Activated naive CD4-positive, alpha-beta T cell treated with anti-CD3 and anti-CD28 coated beads, Interleukin-2, amount 10 ng/mL, durations not matched to agents 7 days and 5 days (primary cell): ENCODE measurements around the gene NUMB.

Experiments used
- CTCF ChIA-PET: fragments of 350-600 bp; sonication (Branson Sonifier 250); formaldehyde crosslinking; loops from one replicate; lab custom pipeline; 2021; ENCODE audit warnings: antibody characterized with exemption; lab: Charles Lee
- DNase-seq: peaks from one replicate; pipeline ENCODE4 v3.0.0-alpha.2; 2020
- H3K27ac Mint-ChIP-seq: one replicate; pipeline ENCODE4 v1.8.0; 2021; ENCODE audit warnings: mild to moderate bottlenecking, moderate library complexity, mixed read lengths
- H3K27me3 Mint-ChIP-seq: one replicate; pipeline ENCODE4 v1.8.0; 2021; ENCODE audit warnings: mild to moderate bottlenecking, mixed read lengths
- H3K36me3 Mint-ChIP-seq: one replicate; pipeline ENCODE4 v1.8.0; 2021; ENCODE audit warnings: mixed read lengths
- H3K4me1 Mint-ChIP-seq: one replicate; pipeline ENCODE4 v1.8.0; 2021; ENCODE audit warnings: mixed read lengths
- H3K4me3 Mint-ChIP-seq: one replicate; pipeline ENCODE4 v1.8.0; 2021; ENCODE audit warnings: mild to moderate bottlenecking, moderate library complexity, mixed read lengths
- H3K9me3 Mint-ChIP-seq: one replicate; pipeline ENCODE4 v1.8.0; 2021; ENCODE audit warnings: mixed read lengths

Gene NUMB

DNA sequence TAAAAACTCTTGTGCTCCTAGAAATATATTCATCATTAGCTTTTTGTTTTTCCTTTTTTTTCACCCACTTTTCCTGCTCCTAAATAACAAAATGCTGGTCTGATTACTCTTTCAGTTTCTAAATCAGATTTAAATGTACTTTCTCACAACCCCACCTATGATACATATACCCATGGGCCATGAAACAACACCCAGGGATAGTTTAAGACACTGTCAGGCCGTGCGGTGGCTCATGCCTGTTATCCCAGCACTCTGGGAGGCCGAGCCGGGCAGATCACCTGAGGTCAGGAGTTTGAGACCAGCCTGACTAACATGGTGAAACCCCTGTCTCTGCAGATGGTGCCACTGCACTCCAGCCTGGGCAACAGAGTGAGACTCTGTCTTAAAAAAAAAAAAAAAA, 1.6 kb upstream of the NUMB start:
- Mint-ChIP-seq H3K4me3 (no peak overlapping the region), H3K27ac (peak overlapping the region; percentile 46), H3K9me3 (no peaks in the 10 kb centered on the region), H3K4me1 (peaks cover 51% of the 10 kb centered on the region), H3K36me3 (peaks cover 4% of the 10 kb centered on the region), H3K27me3 (peaks cover 17% of the 10 kb centered on the region)
- CTCF ChIA-PET = interaction anchor here (1.8 kb wide), 1 partner anchor 12 kb away, joined by 7 read pairs; no protein-coding TSS in a partner anchor
- no peak for DNase-seq

GRCh38 chr14:73457924-73458182, 493 bp downstream of the NUMB start:
- Mint-ChIP-seq H3K9me3 (no peaks in the 10 kb centered on the region), H3K36me3 (peaks cover 5% of the 10 kb centered on the region), H3K27me3 (peaks cover 17% of the 10 kb centered on the region), H3K27ac (peak overlapping the region; percentile 59), H3K4me1 (peaks cover 44% of the 10 kb centered on the region), H3K4me3 (peak overlapping the region; percentile 97)
- no peak for DNase-seq
- CTCF ChIA-PET = interaction anchor here (0.9 to 1.8 kb wide), 2 partner anchors 14 to 284 kb away, joined by 3 to 9 read pairs; no protein-coding TSS in a partner anchor

- Mint-ChIP-seq H3K27ac (peak overlapping the region; percentile 59), H3K4me3 (peak overlapping the region; percentile 97), H3K36me3 (peaks cover 6% of the 10 kb centered on the region), H3K27me3 (peaks cover 15% of the 10 kb centered on the region), H3K9me3 (no peaks in the 10 kb centered on the region), H3K4me1 (peaks cover 45% of the 10 kb centered on the region)
- peak; percentile 49 for DNase-seq
- CTCF ChIA-PET = interaction anchor here (0.9 to 1.8 kb wide), 3 partner anchors 15 to 284 kb away, joined by 3 to 9 read pairs (median 4); no protein-coding TSS in a partner anchor
Measured at GRCh38 chr14:73457041-73457923, 1.1 kb downstream of the NUMB start.

DNA sequence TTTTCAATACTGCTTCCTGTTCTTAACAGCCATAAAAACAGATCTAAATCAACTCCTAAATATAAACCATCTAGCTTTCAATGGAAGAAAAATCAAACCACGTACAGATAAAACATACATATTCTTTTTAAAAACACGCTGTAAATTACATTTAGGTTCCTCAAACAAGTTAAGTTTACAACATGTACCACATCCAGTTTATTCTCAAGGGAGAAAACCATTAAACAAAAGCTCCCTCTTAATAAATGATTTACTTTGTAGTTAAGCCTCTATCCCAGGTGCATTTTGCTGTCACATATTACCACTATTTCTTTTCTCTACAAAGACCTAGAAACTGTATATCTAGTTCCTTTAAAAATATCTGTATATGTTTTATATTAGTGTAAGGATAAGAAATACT, 3.1 kb downstream of the NUMB start:
- no peaks in the 10 kb centered on the region for H3K9me3 Mint-ChIP-seq
- CTCF ChIA-PET = interaction anchor here (1.3 kb wide), 1 partner anchor 160 kb away, joined by 5 read pairs; no protein-coding TSS in a partner anchor
- DNase-seq = no peak
- H3K4me1 Mint-ChIP-seq = peaks cover 42% of the 10 kb centered on the region
- no peak overlapping the region for H3K27ac Mint-ChIP-seq
- peaks cover 4% of the 10 kb centered on the region for H3K36me3 Mint-ChIP-seq
- H3K4me3 Mint-ChIP-seq = no peak overlapping the region
- peaks cover 5% of the 10 kb centered on the region for H3K27me3 Mint-ChIP-seq

- Mint-ChIP-seq H3K36me3 (peaks cover 3% of the 10 kb centered on the region), H3K4me3 (no peak overlapping the region), H3K27me3 (peaks cover 3% of the 10 kb centered on the region), H3K4me1 (peaks cover 26% of the 10 kb centered on the region), H3K9me3 (no peaks in the 10 kb centered on the region), H3K27ac (no peak overlapping the region)
- CTCF ChIA-PET = no interaction called here
- DNase-seq = no peak
Measured at GRCh38 chr14:73452341-73453186, 5.8 kb downstream of the NUMB start.

- H3K27ac Mint-ChIP-seq = no peak overlapping the region
- no peaks in the 10 kb centered on the region for H3K9me3 Mint-ChIP-seq
- H3K27me3 Mint-ChIP-seq = no peaks in the 10 kb centered on the region
- DNase-seq = no peak
- CTCF ChIA-PET = interaction anchor here (1.2 kb wide), 1 partner anchor 148 kb away, joined by 3 read pairs; no protein-coding TSS in a partner anchor
- H3K4me3 Mint-ChIP-seq = no peak overlapping the region
- no peaks in the 10 kb centered on the region for H3K4me1 Mint-ChIP-seq
- H3K36me3 Mint-ChIP-seq = no peaks in the 10 kb centered on the region
Measured at GRCh38 chr14:73443758-73444157, 14.6 kb downstream of the NUMB start.

DNA sequence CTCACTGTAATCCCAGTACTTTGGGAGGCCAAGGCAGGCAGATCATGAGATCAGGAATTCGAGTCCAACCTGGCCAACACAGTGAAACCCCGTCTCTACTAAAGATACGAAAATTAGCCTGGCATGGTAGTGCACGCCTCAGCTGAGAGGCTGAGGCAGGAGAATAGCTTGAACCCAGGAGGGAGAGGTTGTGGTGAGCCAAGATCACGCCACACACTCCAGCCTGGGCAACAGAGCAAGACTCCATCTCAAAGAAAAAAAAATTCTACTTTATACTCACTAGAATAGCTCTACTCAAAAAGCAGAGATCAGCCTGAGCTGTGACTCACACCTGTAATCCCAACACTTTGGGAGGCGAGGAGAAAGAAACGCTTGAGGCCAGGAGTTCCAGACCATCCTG, 17.1 kb downstream of the NUMB start:
- Mint-ChIP-seq H3K27ac (no peak overlapping the region), H3K36me3 (no peaks in the 10 kb centered on the region), H3K9me3 (no peaks in the 10 kb centered on the region), H3K27me3 (no peaks in the 10 kb centered on the region), H3K4me1 (no peaks in the 10 kb centered on the region), H3K4me3 (no peak overlapping the region)
- CTCF ChIA-PET = interaction anchor here (0.6 kb wide), 1 partner anchor 145 kb away, joined by 3 read pairs; no protein-coding TSS in a partner anchor
- DNase-seq = no peak

- H3K27me3 Mint-ChIP-seq = no peaks in the 10 kb centered on the region
- H3K9me3 Mint-ChIP-seq = no peaks in the 10 kb centered on the region
- no peaks in the 10 kb centered on the region for H3K4me1 Mint-ChIP-seq
- CTCF ChIA-PET = no interaction called here
- no peaks in the 10 kb centered on the region for H3K36me3 Mint-ChIP-seq
- DNase-seq = no peak
- no peak overlapping the region for H3K27ac Mint-ChIP-seq
- H3K4me3 Mint-ChIP-seq = no peak overlapping the region
Measured at GRCh38 chr14:73438993-73439392, 19.4 kb downstream of the NUMB start.

GRCh38 chr14:73437206-73437605, 21.1 kb downstream of the NUMB start:
- no peak overlapping the region for H3K4me3 Mint-ChIP-seq
- CTCF ChIA-PET = no interaction called here
- H3K36me3 Mint-ChIP-seq = no peaks in the 10 kb centered on the region
- H3K9me3 Mint-ChIP-seq = no peaks in the 10 kb centered on the region
- H3K27ac Mint-ChIP-seq = no peak overlapping the region
- H3K27me3 Mint-ChIP-seq = no peaks in the 10 kb centered on the region
- no peaks in the 10 kb centered on the region for H3K4me1 Mint-ChIP-seq
- no peak for DNase-seq

DNA sequence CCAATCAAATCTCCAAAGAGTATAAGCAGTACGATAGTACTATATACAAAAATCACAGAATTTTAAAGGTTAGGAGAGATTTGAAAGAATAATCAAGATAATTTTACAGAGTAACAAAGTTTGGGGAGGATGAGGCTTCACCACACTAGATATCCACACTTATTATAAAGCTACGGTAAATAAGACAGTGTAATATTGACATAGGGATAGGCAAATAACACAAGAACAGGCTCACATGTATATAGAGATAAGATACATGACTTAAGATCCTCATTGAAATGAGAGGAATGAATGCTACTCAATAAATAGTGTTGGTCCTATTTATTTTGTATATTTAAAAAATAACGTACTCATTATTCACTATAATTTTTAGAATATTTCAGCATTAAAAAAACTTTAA, 26.2 kb downstream of the NUMB start:
- Mint-ChIP-seq H3K4me1 (no peaks in the 10 kb centered on the region), H3K9me3 (no peaks in the 10 kb centered on the region), H3K27me3 (no peaks in the 10 kb centered on the region), H3K36me3 (no peaks in the 10 kb centered on the region), H3K4me3 (no peak overlapping the region), H3K27ac (no peak overlapping the region)
- DNase-seq = no peak
- CTCF ChIA-PET = no interaction called here

- Mint-ChIP-seq H3K36me3 (no peaks in the 10 kb centered on the region), H3K9me3 (no peaks in the 10 kb centered on the region), H3K27me3 (no peaks in the 10 kb centered on the region), H3K27ac (no peak overlapping the region), H3K4me3 (no peak overlapping the region), H3K4me1 (peaks cover 8% of the 10 kb centered on the region)
- no peak for DNase-seq
- CTCF ChIA-PET = no interaction called here
Measured at GRCh38 chr14:73428353-73428824, 30.0 kb downstream of the NUMB start.

GRCh38 chr14:73427516-73428264, 30.7 kb downstream of the NUMB start:
- no peaks in the 10 kb centered on the region for H3K27me3 Mint-ChIP-seq
- CTCF ChIA-PET = no interaction called here
- H3K4me3 Mint-ChIP-seq = no peak overlapping the region
- no peak for DNase-seq
- H3K4me1 Mint-ChIP-seq = peaks cover 8% of the 10 kb centered on the region
- no peaks in the 10 kb centered on the region for H3K36me3 Mint-ChIP-seq
- H3K27ac Mint-ChIP-seq = peak overlapping the region; percentile 68
- H3K9me3 Mint-ChIP-seq = no peaks in the 10 kb centered on the region

- Mint-ChIP-seq H3K36me3 (no peaks in the 10 kb centered on the region), H3K27me3 (no peaks in the 10 kb centered on the region), H3K9me3 (no peaks in the 10 kb centered on the region), H3K27ac (no peak overlapping the region), H3K4me1 (peaks cover 14% of the 10 kb centered on the region), H3K4me3 (no peak overlapping the region)
- CTCF ChIA-PET = no interaction called here
- DNase-seq = no peak
Measured at GRCh38 chr14:73426877-73427276, 31.5 kb downstream of the NUMB start.

DNA sequence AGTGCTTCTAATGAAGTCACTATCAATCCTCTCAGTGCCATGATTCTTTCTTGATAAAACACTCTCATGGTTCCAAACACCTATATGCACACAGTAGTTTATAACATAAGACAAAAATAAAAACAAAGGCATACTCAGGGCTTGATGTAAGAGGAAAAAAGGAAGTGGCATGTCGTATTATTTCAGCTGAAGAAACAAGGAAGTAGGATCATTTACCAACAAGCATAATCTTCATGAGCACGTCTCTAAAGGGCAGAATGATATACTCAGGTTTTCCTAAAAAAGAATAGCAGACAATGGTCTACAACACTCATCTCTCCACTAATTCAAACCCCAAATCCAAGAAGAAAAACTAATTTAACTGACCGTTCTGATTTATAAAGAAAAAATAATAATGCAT, 33.9 kb downstream of the NUMB start:
- Mint-ChIP-seq H3K27ac (no peak overlapping the region), H3K9me3 (no peaks in the 10 kb centered on the region), H3K36me3 (peaks cover 6% of the 10 kb centered on the region), H3K4me1 (peaks cover 14% of the 10 kb centered on the region), H3K4me3 (no peak overlapping the region), H3K27me3 (no peaks in the 10 kb centered on the region)
- CTCF ChIA-PET = no interaction called here
- DNase-seq = no peak
